Lower leg skin (tissue), 4 donors: Measurements from ENCODE around the gene GNGT1. TPM values are rescaled to one million over a fixed set of nuclear protein-coding genes. Genes with fewer than 3 reads are reported as not detected.

ENCODE experiments used
- DNase-seq, 2 donors: peaks; one replicate each; pipeline ENCODE4 v3.0.0-alpha.2; 2019; ENCODE audit warnings: low spot score in 2 of 2
- H3K4me3 ChIP-seq: fragments of 200-600 bp; sonication (generic); 2 replicates; pipeline ENCODE4 v1.5.1; 2017; ENCODE audit warnings: mild to moderate bottlenecking, low read depth; ENCODE audit not compliant: poor library complexity, severe bottlenecking
- CTCF ChIP-seq, 3 donors: fragments of 450-650 bp; IDR thresholded peaks; one replicate each; pipeline ENCODE4 v1.5.1; 2016; ENCODE audit warnings: antibody characterized with exemption in 3 of 3, mild to moderate bottlenecking in 3 of 3, moderate library complexity in 2 of 3
- POLR2A ChIP-seq, 2 donors: fragments of 450-650 bp; IDR thresholded peaks; one replicate each; pipeline ENCODE4 v1.6.1; 2016 to 2017; ENCODE audit warnings: antibody characterized with exemption in 2 of 2, mild to moderate bottlenecking in 1 of 2, moderate library complexity in 1 of 2
- WGBS, 2 donors: methylation state at CpG; one replicate each; pipeline ENCODE4 v1.1.5; 2018; 5-methylcytosine and 5-hydroxymethylcytosine counted together
- intact Hi-C: fragments of 100-400 bp; cut with DNase I; formaldehyde crosslinking; loops from one replicate; pipeline ENCODE4 v1.15.0; 2023; ENCODE audit warnings: low total_unique reads
- total RNA-seq, 4 donors: library from RNA; depleted of rRNA; stranded (reverse); fragments of >200 nt; gene quantifications; one replicate each; pipeline ENCODE4 v1.1.0, GENCODE V29; 2016

Gene GNGT1
- not detected for total RNA-seq

GRCh38 chr7:93906267-93906666, at the start of gene GNGT1:
Gene GNGT1, plus strand, starts transcription at chr7:93906567. Its CDS starts 180 bp downstream, at chr7:93906747.
- no peak within 1 kb of the TSS for H3K4me3 ChIP-seq
- TF ChIP-seq POLR2A (IDR thresholded peaks at IDR 0.05) (no peak), CTCF (IDR thresholded peaks at IDR 0.05) (no peak)
- 85 to 87% methylated on average over 3 of the region's 3 CpGs for WGBS, 2 donors
- no peak for DNase-seq
- intact Hi-C loops, result no loop called here

- TF ChIP-seq POLR2A (IDR thresholded peaks at IDR 0.05) (no peak), CTCF (IDR thresholded peaks at IDR 0.05) (no peak)
- no peak for DNase-seq
- WGBS, 2 donors, result 89 to 94% methylated on average over 2 of the region's 2 CpGs
- H3K4me3 ChIP-seq, result no peak overlapping the region
- intact Hi-C loops, result no loop called here
Observed at GRCh38 chr7:93858857-93859256, 47.5 kb upstream of the GNGT1 start.

- WGBS, 2 donors, result 58 to 71% methylated on average over 1 of the region's 1 CpG
- intact Hi-C loops, result no loop called here
- no peak overlapping the region for H3K4me3 ChIP-seq
- TF ChIP-seq CTCF (IDR thresholded peaks at IDR 0.05) (no peak), POLR2A (IDR thresholded peaks at IDR 0.05) (no peak)
- no peak for DNase-seq
Observed at GRCh38 chr7:93860261-93860660, 46.1 kb upstream of the GNGT1 start.

GRCh38 chr7:93861325-93861949, 44.9 kb upstream of the GNGT1 start:
- intact Hi-C loops, result no loop called here
- no peak for TF ChIP-seq CTCF (IDR thresholded peaks at IDR 0.05)
- TF ChIP-seq POLR2A (IDR thresholded peaks at IDR 0.05), result no peak
- no peak for DNase-seq
- H3K4me3 ChIP-seq, result no peak overlapping the region
- WGBS, 2 donors, result 87 to 91% methylated on average over 4 of the region's 4 CpGs

GRCh38 chr7:93862651-93863050, 43.7 kb upstream of the GNGT1 start:
- TF ChIP-seq CTCF (IDR thresholded peaks at IDR 0.05) (no peak), POLR2A (IDR thresholded peaks at IDR 0.05) (no peak)
- no peak overlapping the region for H3K4me3 ChIP-seq
- intact Hi-C loops, result no loop called here
- DNase-seq, result no peak
- 75 to 83% methylated on average over 2 of the region's 2 CpGs for WGBS, 2 donors

- TF ChIP-seq CTCF (IDR thresholded peaks at IDR 0.05) (no peak), POLR2A (IDR thresholded peaks at IDR 0.05) (no peak)
- H3K4me3 ChIP-seq, result no peak overlapping the region
- intact Hi-C loops, result no loop called here
- DNase-seq, result no peak
- 80 to 93% methylated on average over 3 of the region's 3 CpGs for WGBS, 2 donors
Observed at GRCh38 chr7:93866886-93867285, 39.5 kb upstream of the GNGT1 start.
